GM13977 (cell line): ENCODE measurements around the gene RHOT1.

ENCODE experiments used
- DNase-seq: peaks from one replicate; pipeline ENCODE4 v3.0.0; 2012; ENCODE audit warnings: low spot score
- CTCF ChIP-seq: IDR thresholded peaks from 2 replicates; pipeline ENCODE4 v1.5.1; 2012; ENCODE audit warnings: mild to moderate bottlenecking, control low read depth; ENCODE audit not compliant: insufficient read depth; ENCODE audit errors: extremely low read depth, missing control alignments
- in situ Hi-C: fragments of 300-500 bp; cut with MboI; formaldehyde crosslinking; loops from one replicate; pipeline ENCODE4 v1.12.0; 2022; ENCODE audit warnings: low sequenced_read_pairs, low pct_unique_long_range_greater_than_20kb, mixed read lengths, inconsistent platforms; ENCODE audit not compliant: unreplicated experiment

RHOT1 gene

GRCh38 chr17:32150358-32150757 is 8.1 kb downstream of the RHOT1 start:
- in situ Hi-C loops: no loop called here
- TF ChIP-seq CTCF: no peak
- DNase-seq: no peak

GRCh38 chr17:32152130-32152529 is 9.8 kb downstream of the RHOT1 start:
- in situ Hi-C loops: no loop called here
- DNase-seq: no peak
- no peak for TF ChIP-seq CTCF

- in situ Hi-C loops: no loop called here
- no peak for TF ChIP-seq CTCF
- no peak for DNase-seq
Observed at GRCh38 chr17:32155896-32156295, 13.6 kb downstream of the RHOT1 start.

GRCh38 chr17:32156656-32157055 is 14.4 kb downstream of the RHOT1 start:
- DNase-seq: no peak
- no peak for TF ChIP-seq CTCF
- in situ Hi-C loops: no loop called here

- DNase-seq: no peak
Observed at GRCh38 chr17:32157225-32157624, 14.9 kb downstream of the RHOT1 start.

DNA sequence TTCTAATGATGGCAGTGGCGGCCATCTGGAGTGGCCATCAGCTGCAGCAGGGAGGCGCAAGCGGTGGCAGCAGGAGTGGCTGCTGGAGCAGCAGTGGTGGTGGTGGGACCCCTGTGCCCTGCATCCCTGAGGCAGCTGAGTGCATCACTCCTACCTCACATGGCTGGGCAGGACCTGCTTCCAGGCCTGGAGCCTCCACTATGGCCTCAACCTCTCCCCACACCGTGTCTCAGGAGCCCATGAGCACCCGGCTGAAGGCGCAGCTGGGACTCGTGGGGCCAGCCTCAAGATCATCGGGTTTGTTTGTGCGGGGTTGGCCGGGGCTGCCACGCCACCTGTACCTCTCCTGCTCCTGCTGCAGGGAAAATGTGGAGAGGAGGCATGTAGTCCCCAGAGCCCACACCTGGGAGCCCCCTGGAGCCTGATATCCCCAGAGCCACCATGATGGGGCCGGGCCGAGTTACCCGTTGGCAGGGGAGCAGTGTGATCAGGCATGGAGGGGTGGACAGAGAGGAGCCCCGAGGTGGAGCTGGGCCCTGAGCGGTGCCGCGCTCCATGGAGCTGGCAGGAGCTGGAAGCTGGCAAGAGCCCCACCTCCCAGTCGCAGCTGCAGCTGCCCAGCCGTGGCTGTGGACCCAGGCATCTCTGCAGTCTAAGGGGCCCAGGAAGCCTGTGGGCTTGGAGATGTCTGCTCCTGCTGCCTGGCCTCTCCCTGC is 16.7 kb downstream of the RHOT1 start:
- no peak for DNase-seq
- in situ Hi-C loops: no loop called here
- no peak for TF ChIP-seq CTCF

More at GRCh38 chr17:32157225-32157624, 14.9 kb downstream of the RHOT1 start:
- TF ChIP-seq CTCF: no peak
- in situ Hi-C loops: no loop called here
